ENCODE data around the gene MAFG. TPM values are rescaled to one million over a fixed set of nuclear protein-coding genes. Genes with fewer than 3 reads are reported as not detected.

The MAFG gene
- total and polyA plus RNA-seq, 2 of the 13 experiments (the other 11 are each of a cell fraction or from before 2014, with no cell fraction given), result 14.5 to 20.0 TPM

GRCh38 chr17:81909966-81910839, 17.3 kb downstream of the MAFG start (continued):
- TF ChIP-seq ZNF318 (CRISPR knock-in tag; IDR thresholded peaks at IDR 0.05), result peak; percentile 98
- TF ChIP-seq, protein P1, sequence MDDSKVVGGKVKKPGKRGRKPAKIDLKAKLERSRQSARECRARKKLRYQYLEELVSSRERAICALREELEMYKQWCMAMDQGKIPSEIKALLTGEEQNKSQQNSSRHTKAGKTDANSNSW (CRISPR knock-in tag; IDR thresholded peaks at IDR 0.05; ENCODE audit: borderline replicate concordance), result no peak
- TF ChIP-seq, protein P2, sequence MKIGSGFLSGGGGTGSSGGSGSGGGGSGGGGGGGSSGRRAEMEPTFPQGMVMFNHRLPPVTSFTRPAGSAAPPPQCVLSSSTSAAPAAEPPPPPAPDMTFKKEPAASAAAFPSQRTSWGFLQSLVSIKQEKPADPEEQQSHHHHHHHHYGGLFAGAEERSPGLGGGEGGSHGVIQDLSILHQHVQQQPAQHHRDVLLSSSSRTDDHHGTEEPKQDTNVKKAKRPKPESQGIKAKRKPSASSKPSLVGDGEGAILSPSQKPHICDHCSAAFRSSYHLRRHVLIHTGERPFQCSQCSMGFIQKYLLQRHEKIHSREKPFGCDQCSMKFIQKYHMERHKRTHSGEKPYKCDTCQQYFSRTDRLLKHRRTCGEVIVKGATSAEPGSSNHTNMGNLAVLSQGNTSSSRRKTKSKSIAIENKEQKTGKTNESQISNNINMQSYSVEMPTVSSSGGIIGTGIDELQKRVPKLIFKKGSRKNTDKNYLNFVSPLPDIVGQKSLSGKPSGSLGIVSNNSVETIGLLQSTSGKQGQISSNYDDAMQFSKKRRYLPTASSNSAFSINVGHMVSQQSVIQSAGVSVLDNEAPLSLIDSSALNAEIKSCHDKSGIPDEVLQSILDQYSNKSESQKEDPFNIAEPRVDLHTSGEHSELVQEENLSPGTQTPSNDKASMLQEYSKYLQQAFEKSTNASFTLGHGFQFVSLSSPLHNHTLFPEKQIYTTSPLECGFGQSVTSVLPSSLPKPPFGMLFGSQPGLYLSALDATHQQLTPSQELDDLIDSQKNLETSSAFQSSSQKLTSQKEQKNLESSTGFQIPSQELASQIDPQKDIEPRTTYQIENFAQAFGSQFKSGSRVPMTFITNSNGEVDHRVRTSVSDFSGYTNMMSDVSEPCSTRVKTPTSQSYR (CRISPR knock-in tag; IDR thresholded peaks at IDR 0.05; ENCODE audit: borderline replicate concordance), result peak; percentile 69; the same call in 1 of the 2 replicates
- peak; percentile 89 for TF ChIP-seq KDM6A (CRISPR knock-in tag; IDR thresholded peaks at IDR 0.05; ENCODE audit: low read depth)
- peak; percentile 37; the same call in 1 of the 2 replicates for TF ChIP-seq CHD2 (IDR thresholded peaks at IDR 0.05; ENCODE audit: low read depth, low read length)
- TF ChIP-seq BHLHE40 (IDR thresholded peaks at IDR 0.05; ENCODE audit: low read length), result peak; percentile 96
- peak; percentile 86 for TF ChIP-seq AGO1 (IDR thresholded peaks at IDR 0.05; ENCODE audit: low read depth, low read length, poor library complexity, severe bottlenecking)
- no peak for TF ChIP-seq SMARCE1 (IDR thresholded peaks at IDR 0.05; ENCODE audit: borderline replicate concordance)
- TF ChIP-seq, protein P3, sequence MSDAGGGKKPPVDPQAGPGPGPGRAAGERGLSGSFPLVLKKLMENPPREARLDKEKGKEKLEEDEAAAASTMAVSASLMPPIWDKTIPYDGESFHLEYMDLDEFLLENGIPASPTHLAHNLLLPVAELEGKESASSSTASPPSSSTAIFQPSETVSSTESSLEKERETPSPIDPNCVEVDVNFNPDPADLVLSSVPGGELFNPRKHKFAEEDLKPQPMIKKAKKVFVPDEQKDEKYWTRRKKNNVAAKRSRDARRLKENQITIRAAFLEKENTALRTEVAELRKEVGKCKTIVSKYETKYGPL (CRISPR knock-in tag; IDR thresholded peaks at IDR 0.05), result 0 out of 2 replicates have a peak, but pooled peaks have one; percentile 60
- TF ChIP-seq MEIS2 (CRISPR knock-in tag; IDR thresholded peaks at IDR 0.05), result peak; percentile 83
- no peak for TF ChIP-seq TEAD2 (CRISPR knock-in tag; IDR thresholded peaks at IDR 0.05)
- no peak for TF ChIP-seq NCOA1 (CRISPR knock-in tag; IDR thresholded peaks at IDR 0.05)
- TF ChIP-seq MAZ (IDR thresholded peaks at IDR 0.05; ENCODE audit: borderline replicate concordance, low read depth, low read length), result peak; percentile 84
- TF ChIP-seq MAZ (CRISPR knock-in tag; IDR thresholded peaks at IDR 0.05; ENCODE audit: low read depth), result peak; percentile 85
- no peak for TF ChIP-seq JARID2 (CRISPR knock-in tag; IDR thresholded peaks at IDR 0.05; ENCODE audit: insufficient replicate concordance)
- no peak for TF ChIP-seq SRY (CRISPR knock-in tag; IDR thresholded peaks at IDR 0.05)
- peak; percentile 83 for TF ChIP-seq THAP11 (CRISPR knock-in tag; IDR thresholded peaks at IDR 0.05)

Data from HepG2 (cell line).